AG10803 (cell line): ENCODE results near the gene NEU2.
A peak's percentile ranks its signal among the peaks of the same experiment; 100 is the strongest.

Source experiments
- DNase-seq: peaks from one replicate; pipeline ENCODE4 v3.0.0; 2010; ENCODE audit warnings: low read depth
- H3K4me3 ChIP-seq: 2 replicates; pipeline ENCODE4 v1.5.1; 2011; ENCODE audit warnings: mild to moderate bottlenecking, low read length, control low read depth
- CTCF ChIP-seq: conservative IDR thresholded peaks from 2 replicates; pipeline ENCODE4 v1.5.1; 2011; ENCODE audit warnings: mild to moderate bottlenecking, low read length, control low read depth, inconsistent platforms

NEU2 gene

DNA sequence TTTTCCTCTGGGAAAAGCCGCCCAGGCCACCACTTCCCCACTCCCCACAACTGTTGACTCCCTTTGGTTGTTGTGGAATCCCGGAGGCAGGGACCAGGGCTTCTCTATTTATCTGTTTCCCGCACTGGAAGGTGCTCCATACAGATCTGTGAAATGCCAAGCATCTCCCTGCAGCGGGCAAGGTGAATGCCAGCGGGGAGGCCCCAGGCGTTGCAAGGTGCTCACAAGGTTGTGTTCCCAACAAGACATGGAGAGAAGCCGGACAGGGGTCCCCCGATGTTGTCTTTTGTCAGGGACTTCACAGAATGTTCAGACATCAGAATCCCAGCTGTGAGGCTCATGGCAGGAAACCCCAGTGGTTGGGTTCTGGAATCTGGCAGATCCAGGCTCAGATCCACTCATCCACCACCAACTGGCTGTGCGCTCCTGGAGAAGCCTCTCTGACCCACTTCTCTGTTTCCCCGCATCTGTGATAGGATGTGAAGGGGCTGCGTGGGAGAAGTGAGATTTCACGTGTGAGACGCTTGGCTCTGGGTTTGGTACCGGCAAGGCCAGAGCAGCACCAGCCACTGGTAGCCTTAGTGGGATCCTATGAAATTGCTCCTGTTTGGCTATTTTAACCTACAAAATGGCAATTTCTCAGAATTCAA, 8.6 kb upstream of the NEU2 start:
- no peak for TF ChIP-seq CTCF
- H3K4me3 ChIP-seq: no peak overlapping the region
- no peak for DNase-seq

GRCh38 chr2:233025706-233026105, 6.8 kb upstream of the NEU2 start:
- no peak overlapping the region for H3K4me3 ChIP-seq
- DNase-seq: peak; percentile 43
- TF ChIP-seq CTCF: no peak

GRCh38 chr2:233026198-233026813, 6.2 kb upstream of the NEU2 start:
- peak; percentile 82 for DNase-seq
- no peak overlapping the region for H3K4me3 ChIP-seq
- no peak for TF ChIP-seq CTCF

DNA sequence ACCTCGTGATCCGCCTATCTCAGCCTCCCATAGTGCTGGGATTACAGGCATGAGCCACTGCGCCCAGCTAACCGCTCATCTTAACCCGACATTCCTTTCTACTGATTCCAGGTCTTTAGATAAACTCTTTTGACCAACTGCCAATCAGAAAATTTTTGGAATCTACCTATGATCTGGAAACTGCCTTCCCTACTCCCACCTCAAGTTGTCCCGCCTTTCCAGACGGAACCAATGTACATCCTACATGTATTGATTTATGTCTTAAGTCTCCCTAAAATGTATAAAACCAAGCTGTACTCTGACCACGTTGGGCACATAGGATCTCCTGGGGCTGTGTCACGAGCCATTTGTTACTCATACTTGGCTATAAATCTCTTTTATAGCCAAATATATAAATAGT, 3.2 kb upstream of the NEU2 start:
- no peak for DNase-seq
- no peak overlapping the region for H3K4me3 ChIP-seq
- no peak for TF ChIP-seq CTCF

GRCh38 chr2:233031556-233032500, 644 bp upstream of the NEU2 start:
- no peak overlapping the region for H3K4me3 ChIP-seq
- peak; percentile 9 for DNase-seq
- TF ChIP-seq CTCF: no peak

DNA sequence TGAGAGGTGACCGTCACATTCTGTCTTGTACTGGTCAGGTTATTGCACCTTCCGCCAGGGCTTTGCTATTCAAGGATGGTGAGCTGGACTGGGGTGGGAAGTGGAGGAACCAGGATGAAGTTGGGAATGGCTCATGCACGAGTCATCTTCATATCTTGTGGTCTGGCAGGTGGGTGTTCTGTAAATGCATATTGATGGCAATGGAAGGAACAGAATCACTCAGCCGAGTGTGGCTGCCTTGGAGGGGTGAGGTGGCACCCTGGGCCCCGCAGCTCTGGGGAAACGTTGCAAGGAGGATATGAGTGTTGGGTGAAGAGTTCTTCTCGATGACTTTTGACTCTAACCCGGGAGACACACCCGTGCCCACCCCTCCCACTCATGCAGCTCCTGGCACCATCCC, 1.2 kb downstream of the NEU2 start:
- TF ChIP-seq CTCF: no peak
- H3K4me3 ChIP-seq: no peak overlapping the region
- DNase-seq: peak; percentile 23
